Measurements from ENCODE around the gene BCHE.

DNA sequence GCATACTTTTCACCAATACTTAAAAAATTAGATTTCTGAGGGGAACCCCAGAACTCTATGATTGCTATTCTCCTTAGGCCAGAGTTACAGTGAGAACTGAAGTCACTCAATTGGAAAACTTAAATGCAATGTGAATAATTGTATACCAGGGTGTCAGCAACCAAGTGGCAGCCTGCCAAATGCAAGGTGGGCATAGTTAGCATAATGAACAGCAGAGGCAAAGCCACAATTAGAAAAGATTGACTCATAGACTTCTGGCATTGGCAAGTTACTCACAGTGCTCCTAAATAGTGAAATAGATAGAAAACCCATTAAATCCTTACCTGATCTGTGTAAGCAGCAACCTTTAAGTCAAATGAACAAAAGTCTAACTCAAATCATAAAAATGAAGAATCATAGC is 94.9 kb downstream of the BCHE start:
- TF ChIP-seq GATA2 (IDR thresholded peaks at IDR 0.05; ENCODE audit: low read depth, low read length) (no peak), GATA3 (IDR thresholded peaks at IDR 0.05; ENCODE audit: low read depth, low read length) (no peak)

Measured in SH-SY5Y (cell line).